Ovary (tissue), 9 donors: ENCODE results near the gene TMA7. TPM values are rescaled to one million over a fixed set of nuclear protein-coding genes. Genes with fewer than 3 reads are reported as not detected.

ENCODE experiments used
- DNase-seq, 5 donors: peaks; one replicate each; pipeline ENCODE4 v3.0.0-alpha.2; 2019 to 2020
- H3K27ac ChIP-seq, 2 donors: fragments of 200-600 bp; one replicate each; pipeline versions ENCODE4 v1.5.1 to v1.8.0; 2019 to 2022
- H3K27me3 ChIP-seq: fragments of 200-600 bp; one replicate; pipeline ENCODE4 v1.8.0; 2022
- H3K36me3 ChIP-seq: fragments of 200-600 bp; sonication (generic); one replicate; pipeline ENCODE4 v1.5.1; 2019
- H3K4me1 ChIP-seq: one replicate; pipeline ENCODE4 v1.8.1; 2013; ENCODE audit warnings: mild to moderate bottlenecking, moderate library complexity; ENCODE audit not compliant: insufficient read depth
- H3K4me3 ChIP-seq: fragments of 200-600 bp; sonication (generic); one replicate; pipeline ENCODE4 v1.5.1; 2017
- H3K9me3 ChIP-seq, 2 donors: fragments of 200-600 bp in 1 of 2; sonication (generic) in 1 of 2; one replicate each; pipeline versions ENCODE4 v1.5.1 to v1.8.1; 2013 to 2019; ENCODE audit warnings: mild to moderate bottlenecking in 1 of 2, moderate library complexity in 1 of 2
- EP300 ChIP-seq: sonication (generic); formaldehyde crosslinking; IDR thresholded peaks from one replicate; pipeline ENCODE4 v1.6.1; 2017; ENCODE audit warnings: antibody characterized with exemption
- POLR2A ChIP-seq: fragments of 450-650 bp; IDR thresholded peaks from one replicate; pipeline ENCODE4 v1.6.1; 2017; ENCODE audit warnings: antibody characterized with exemption, mild to moderate bottlenecking, moderate library complexity
- WGBS, 3 donors: extraction: QIAGEN DNeasy Blood & Tissue Kit in 1 of 3; methylation state at CpG; one replicate each; pipeline versions ENCODE4 v1.1.5 to v1.1.7; 2013 to 2017; 5-methylcytosine and 5-hydroxymethylcytosine counted together
- intact Hi-C, 4 donors: fragments of 100-400 bp; cut with DNase I; formaldehyde crosslinking; loops; one replicate each; pipeline versions ENCODE4 v1.11.0 to v1.15.1; 2022 to 2023
- polyA plus RNA-seq, 2 donors: library from polyadenylated mRNA; stranded (reverse); fragments of 200-250 nt in 1 of 2; fragments of 350-450 nt in 1 of 2; fragmentation: Illumina TruSeq in 1 of 2; extraction: RNeasy Lipid Tissue Mini Kit (QIAGEN cat#74804) in 1 of 2; gene quantifications; one replicate each; pipeline ENCODE4 v1.2.3, GENCODE V29; 2013 to 2014
- total RNA-seq, 7 donors: library from RNA; depleted of rRNA in 2 of 7; stranded (reverse); fragments of >200 nt in 2 of 7; fragmentation: NEBNext Ultra II Directional in 3 of 7; extraction: Animal tissue kit (Norgen Biotek cat#: 25700) in 3 of 7; gene quantifications; one replicate each; pipeline versions ENCODE4 v1.1.0 to v1.2.4, GENCODE V29; 2016 to 2023
- TF ChIP-seq, protein P1 (sequence below), 3 donors: fragments of 450-650 bp in 2 of 3; fragments of 200-600 bp in 1 of 3; IDR thresholded peaks; one replicate each; pipeline versions ENCODE4 v1.5.1 to v1.8.0; 2016 to 2022; ENCODE audit warnings: antibody characterized with exemption in 3 of 3, mild to moderate bottlenecking in 1 of 3
- donor health status: DM: no; HTN: no; CAD: no; lungs with moderate emphysema.
- donor health status: DM: no; HTN: no; CAD: no.
- donor health status: Bipolar disorder and iron deficiency.
- donor health status: DM: yes; HTN: yes; CAD: no.
- donor health status: DM: no; HTN: no; CAD: no.
- donor health status: DM: yes; HTN: yes; CAD: no.

Gene TMA7
- total and polyA plus RNA-seq, 9 donors, result 138 to 380 (median 222) TPM

DNA sequence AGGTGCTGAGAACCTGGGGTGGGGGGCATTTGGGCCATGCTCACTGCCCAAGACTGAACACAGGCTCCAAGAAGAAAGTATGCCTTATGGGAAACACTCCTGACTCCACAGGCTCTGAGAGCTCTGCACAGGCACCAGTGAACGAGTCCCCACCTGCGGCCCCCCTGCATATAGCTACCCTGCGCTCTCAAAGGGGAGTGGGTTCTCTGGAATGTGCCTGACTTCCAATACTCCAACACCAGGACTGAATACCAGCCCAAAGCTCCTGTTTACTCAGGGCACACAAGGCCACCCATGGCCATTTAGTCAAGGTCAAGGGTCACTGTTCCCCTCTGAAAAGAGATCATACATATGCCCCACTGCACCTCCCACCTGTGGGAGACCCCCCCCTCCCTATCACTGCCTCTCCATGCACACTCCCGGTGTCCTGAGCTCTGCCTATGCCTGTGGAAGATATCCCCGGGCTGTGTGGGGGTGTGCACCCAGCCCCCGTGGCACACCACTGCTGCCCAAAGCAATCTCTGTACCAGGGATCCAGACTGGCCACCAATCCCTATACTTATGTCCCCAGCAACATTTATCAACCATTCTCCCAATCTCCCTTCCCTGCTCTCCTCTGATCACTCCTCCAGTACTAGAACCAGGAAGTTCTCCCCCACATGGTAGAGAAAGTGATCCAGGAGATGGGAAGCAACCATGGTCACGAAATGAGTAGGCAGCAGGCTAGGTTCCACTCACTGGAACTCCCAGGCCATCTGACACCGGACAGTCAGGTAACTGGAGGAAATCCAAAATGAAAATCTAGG, 8.6 kb upstream of the TMA7 start:
- Histone ChIP-seq H3K27me3 (no peaks in the 10 kb centered on the region), H3K4me1 (peaks cover 38% of the 10 kb centered on the region)

DNA sequence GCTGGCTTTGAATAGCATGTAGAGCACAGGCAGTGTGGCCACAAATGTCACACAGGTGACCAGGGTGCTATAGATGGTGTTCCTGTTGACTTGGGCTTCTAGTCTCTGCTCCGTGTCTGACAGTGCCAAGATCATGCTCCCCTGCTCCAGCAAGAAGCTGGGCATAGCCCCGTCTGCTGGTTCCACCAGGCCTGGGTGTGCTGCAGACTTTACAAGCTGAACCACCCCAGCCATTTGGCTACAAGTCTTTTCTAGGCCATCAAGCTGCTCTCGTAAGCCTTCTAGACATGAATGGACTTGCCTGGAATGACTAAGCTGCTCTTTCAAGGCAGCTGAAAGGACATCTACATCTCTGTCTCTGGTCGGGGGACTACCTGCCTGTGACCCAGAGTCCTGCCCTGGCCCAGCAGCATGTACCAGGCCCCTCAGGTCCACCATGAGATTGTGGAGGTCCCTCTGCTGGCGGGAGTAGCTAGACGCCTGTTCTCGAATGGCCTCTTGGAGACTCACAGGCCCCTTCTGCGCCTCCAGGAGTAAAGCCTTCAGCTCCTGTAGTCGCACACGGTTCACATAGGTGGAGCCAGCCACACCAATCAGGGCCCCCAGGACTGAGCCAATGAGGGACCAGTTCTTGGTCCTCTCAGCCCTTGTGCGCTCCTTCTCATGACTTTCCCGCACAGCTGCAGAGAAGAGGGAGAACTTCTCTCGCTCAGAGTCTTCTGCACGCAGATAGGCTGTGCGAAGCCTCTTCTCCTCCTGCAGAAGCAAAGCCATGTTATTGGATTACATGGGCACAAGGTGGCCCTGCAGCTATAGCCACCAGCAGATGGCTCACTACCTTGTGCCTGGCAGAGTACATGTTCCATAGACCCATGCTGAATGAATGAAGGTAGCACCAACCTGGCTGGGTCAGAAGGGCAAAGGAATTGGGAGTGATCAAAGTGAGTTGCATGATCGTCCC, 7.4 kb upstream of the TMA7 start:
- no peaks in the 10 kb centered on the region for H3K27me3 ChIP-seq
- H3K36me3 ChIP-seq, result no peaks in the 10 kb centered on the region
- no peak overlapping the region for H3K4me3 ChIP-seq
- 80 to 87% (median 84%) methylated on average over 15 to 16 of the region's 16 CpGs for WGBS, 3 donors
- intact Hi-C loops, result loop anchor here in 2 of 4 donors (5.0 to 10.0 kb wide), 3 partner anchors 158 to 238 kb away; no protein-coding TSS in a partner anchor
- no peak overlapping the region for H3K27ac ChIP-seq
- H3K9me3 ChIP-seq, result no peaks in the 10 kb centered on the region
- TF ChIP-seq POLR2A (no peak), EP300 (no peak)
- TF ChIP-seq, protein P1, sequence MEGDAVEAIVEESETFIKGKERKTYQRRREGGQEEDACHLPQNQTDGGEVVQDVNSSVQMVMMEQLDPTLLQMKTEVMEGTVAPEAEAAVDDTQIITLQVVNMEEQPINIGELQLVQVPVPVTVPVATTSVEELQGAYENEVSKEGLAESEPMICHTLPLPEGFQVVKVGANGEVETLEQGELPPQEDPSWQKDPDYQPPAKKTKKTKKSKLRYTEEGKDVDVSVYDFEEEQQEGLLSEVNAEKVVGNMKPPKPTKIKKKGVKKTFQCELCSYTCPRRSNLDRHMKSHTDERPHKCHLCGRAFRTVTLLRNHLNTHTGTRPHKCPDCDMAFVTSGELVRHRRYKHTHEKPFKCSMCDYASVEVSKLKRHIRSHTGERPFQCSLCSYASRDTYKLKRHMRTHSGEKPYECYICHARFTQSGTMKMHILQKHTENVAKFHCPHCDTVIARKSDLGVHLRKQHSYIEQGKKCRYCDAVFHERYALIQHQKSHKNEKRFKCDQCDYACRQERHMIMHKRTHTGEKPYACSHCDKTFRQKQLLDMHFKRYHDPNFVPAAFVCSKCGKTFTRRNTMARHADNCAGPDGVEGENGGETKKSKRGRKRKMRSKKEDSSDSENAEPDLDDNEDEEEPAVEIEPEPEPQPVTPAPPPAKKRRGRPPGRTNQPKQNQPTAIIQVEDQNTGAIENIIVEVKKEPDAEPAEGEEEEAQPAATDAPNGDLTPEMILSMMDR (IDR thresholded peaks at IDR 0.05), result no peak
- DNase-seq, result peak in 2 of 5 donors; percentile 19 to 35
- H3K4me1 ChIP-seq, result peaks cover 27% of the 10 kb centered on the region

More for the DNA sequence above, 8.6 kb upstream of the TMA7 start:
- H3K9me3 ChIP-seq, result no peaks in the 10 kb centered on the region
- TF ChIP-seq POLR2A (no peak), EP300 (no peak)
- TF ChIP-seq, protein P1 (IDR thresholded peaks at IDR 0.05), result no peak
- H3K36me3 ChIP-seq, result no peaks in the 10 kb centered on the region
- intact Hi-C loops, result loop anchor here in 2 of 4 donors (5.0 to 10.0 kb wide), 3 partner anchors 157 to 237 kb away; no protein-coding TSS in a partner anchor
- H3K4me3 ChIP-seq, result no peak overlapping the region
- DNase-seq, result peak in 1 of 5 donors; percentile 17
- WGBS, 3 donors, result 78 to 84% (median 82%) methylated on average over 8 of the region's 8 CpGs
- peak overlapping the region; percentile 14 to 96 for H3K27ac ChIP-seq

DNA sequence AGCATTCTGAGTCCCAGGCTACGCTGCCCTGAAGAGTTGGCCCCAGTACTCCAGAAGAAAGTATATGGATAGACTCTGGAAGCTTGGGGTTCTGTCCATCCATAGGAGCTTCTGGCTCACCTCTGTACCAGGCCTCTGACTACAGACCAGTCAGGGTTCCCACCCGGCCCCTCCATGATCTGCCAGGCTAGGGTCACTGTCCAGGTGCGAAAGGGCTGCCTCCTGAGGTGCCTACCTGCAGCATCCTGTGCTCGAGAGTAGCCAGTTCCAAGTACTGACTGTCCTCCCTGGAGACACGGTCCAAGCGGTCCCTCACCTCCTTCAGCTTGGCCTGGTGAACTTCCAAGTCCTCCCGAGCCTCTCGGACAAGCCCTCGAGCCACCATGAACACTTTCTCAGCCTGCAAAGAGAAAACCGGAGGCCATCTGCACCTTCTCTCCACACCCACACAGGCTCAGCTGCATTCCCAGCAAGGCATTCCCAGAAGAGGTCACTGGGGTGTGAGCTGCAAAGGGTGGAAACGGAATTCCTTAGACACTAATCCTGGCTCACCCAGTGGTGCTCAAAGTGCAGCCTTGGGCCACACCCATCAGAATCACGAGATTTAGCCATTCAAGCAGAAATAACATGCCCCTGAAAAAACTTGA, 6.5 kb upstream of the TMA7 start:
- H3K9me3 ChIP-seq, result no peaks in the 10 kb centered on the region
- peak overlapping the region in 1 of 2 donors; percentile 43 for H3K27ac ChIP-seq
- no peak overlapping the region for H3K4me3 ChIP-seq
- 30 to 42% (median 40%) methylated on average over 12 of the region's 12 CpGs for WGBS, 3 donors
- H3K27me3 ChIP-seq, result no peaks in the 10 kb centered on the region
- H3K4me1 ChIP-seq, result peaks cover 20% of the 10 kb centered on the region
- TF ChIP-seq POLR2A (no peak), EP300 (no peak)
- TF ChIP-seq, protein P1 (IDR thresholded peaks at IDR 0.05), result no peak
- H3K36me3 ChIP-seq, result no peaks in the 10 kb centered on the region
- intact Hi-C loops, result loop anchor here in 3 of 4 donors (2.0 to 10.0 kb wide), 5 partner anchors 31 to 239 kb away; no protein-coding TSS in a partner anchor
- peak in 4 of 5 donors; percentile 25 to 62 (median 42) for DNase-seq
